Neutrophil (primary cell): Measurements from ENCODE around the gene KLHL17.

Experiments used
- H3K27ac ChIP-seq: fragments of 200-600 bp; sonication (generic); 2 replicates; pipeline ENCODE4 v1.5.1; 2016; ENCODE audit warnings: mild to moderate bottlenecking, moderate library complexity
- H3K27me3 ChIP-seq: fragments of 200-600 bp; sonication (generic); 2 replicates; pipeline ENCODE4 v1.6.0; 2016; ENCODE audit warnings: mild to moderate bottlenecking
- H3K36me3 ChIP-seq: fragments of 200-600 bp; sonication (generic); 2 replicates; pipeline ENCODE4 v1.5.1; 2017
- H3K4me1 ChIP-seq, 2 experiments: fragments of 200-600 bp in 1 of 2; sonication (generic) in 1 of 2; 1 replicate in 1 of 2; 2 replicates in 1 of 2; pipeline versions ENCODE4 v1.5.1 to v1.6.1; 2013 to 2016; ENCODE audit warnings: low read depth in 1 of 2, low read length in 1 of 2, mild to moderate bottlenecking in 1 of 2, moderate library complexity in 1 of 2; ENCODE audit not compliant: control insufficient read depth in 1 of 2, insufficient read depth in 1 of 2
- H3K4me3 ChIP-seq, 2 experiments: fragments of 200-600 bp in 1 of 2; sonication (generic) in 1 of 2; 1 replicate in 1 of 2; 2 replicates in 1 of 2; pipeline ENCODE4 v1.5.1; 2013 to 2016; ENCODE audit warnings: low read depth in 1 of 2, low read length in 1 of 2, mild to moderate bottlenecking in 1 of 2, moderate library complexity in 1 of 2
- H3K9me3 ChIP-seq: fragments of 200-600 bp; sonication (generic); 2 replicates; pipeline ENCODE4 v1.5.1; 2016
- CTCF ChIP-seq: fragments of 200-600 bp; sonication (generic); IDR thresholded peaks from 2 replicates; pipeline ENCODE4 v1.5.1; 2016; ENCODE audit warnings: antibody characterized with exemption

Gene KLHL17

DNA sequence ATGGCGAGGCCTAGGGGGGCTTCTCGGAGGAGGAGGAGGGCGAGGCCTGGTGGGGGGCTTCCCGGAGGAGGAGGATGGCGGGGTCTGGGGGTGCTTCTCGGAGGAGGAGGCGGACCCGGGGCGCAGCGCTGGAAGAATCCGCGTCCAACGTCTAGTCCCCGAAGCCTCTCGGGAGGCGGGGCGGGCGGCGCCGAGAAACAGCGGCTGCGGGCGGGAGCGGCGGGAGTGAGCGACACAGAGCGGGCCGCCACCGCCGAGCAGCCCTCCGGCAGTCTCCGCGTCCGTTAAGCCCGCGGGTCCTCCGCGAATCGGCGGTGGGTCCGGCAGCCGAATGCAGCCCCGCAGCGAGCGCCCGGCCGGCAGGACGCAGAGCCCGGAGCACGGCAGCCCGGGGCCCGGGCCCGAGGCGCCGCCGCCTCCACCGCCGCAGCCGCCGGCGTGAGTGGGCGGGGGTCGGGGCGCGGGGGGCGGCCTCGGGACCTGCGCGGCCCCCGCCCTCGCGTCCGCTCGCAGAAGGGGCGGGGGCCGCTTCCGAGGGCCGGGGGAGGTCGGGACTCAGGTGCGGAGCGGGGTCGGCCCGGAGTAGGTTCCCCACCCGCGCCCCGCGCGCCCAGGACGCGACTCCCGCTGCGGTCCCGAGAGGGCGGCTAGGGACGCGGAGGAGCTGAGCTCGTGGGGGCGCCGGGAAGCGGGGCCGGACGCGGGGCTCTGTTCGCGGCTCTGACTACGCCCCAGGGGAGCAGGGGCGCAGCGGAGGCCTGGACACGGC, at the start of gene KLHL17:
KLHL17 (plus strand) TSS at position 222 of the 769 bp plus-strand sequence; CDS start at position 332, 110 bp downstream.
- Histone ChIP-seq H3K4me1 (peaks cover 30 to 31% of the 10 kb centered on the region in 2 experiments), H3K27ac (no peak within 1 kb of the TSS), H3K4me3 (peak within 1 kb of the TSS; percentile 92 to 100), H3K9me3 (no peaks in the 10 kb centered on the region), H3K27me3 (peaks cover 46% of the 10 kb centered on the region), H3K36me3 (peaks cover 3% of the 10 kb centered on the region)
- peak; percentile 10 for TF ChIP-seq CTCF

DNA sequence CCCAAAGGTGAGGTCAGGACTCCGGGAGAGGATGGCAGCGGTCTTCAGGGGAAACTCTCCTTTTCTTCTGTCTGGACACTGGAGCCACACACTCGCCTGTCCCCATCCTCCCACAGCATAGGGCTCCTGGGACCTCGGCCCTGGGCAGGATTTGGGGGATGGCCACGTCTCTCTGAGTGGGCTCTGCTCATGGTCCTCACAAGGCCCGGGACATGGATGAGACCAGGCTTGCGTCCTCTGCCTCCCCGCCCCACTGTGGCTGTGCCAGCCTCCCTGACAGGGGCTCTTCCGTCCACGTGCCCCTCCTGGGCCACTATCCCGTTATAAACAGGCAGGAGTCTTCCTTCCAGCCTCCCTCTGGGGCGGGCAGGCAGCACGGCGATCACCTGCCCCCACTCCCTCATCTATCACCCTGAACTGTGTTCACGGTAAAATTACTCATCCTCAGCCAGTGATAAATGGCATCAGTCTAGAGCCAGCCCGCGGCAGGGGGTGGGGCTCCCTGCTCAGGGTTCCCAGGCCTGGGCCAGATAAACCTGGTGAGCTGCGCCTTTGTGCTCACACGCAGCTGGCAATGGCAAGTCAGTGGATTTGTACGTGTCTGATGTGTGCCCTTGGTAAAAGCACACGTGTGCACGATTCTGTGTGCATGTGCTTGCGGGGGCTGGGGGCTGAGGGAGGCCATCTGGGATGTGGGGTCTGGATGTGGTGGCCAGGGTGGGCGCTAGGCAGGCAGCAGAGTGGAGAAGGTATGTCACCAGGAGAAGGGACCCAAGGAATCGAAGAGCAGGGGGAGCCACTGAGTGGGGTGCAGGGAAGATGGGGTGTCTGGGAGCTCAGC, 49.3 kb upstream of the KLHL17 start:
- no peak for TF ChIP-seq CTCF
- Histone ChIP-seq H3K27ac (no peak overlapping the region), H3K9me3 (no peaks in the 10 kb centered on the region), H3K4me3 (no peak overlapping the region), H3K4me1 (peaks cover 4 to 5% of the 10 kb centered on the region in 2 experiments), H3K27me3 (peaks cover 35% of the 10 kb centered on the region), H3K36me3 (no peaks in the 10 kb centered on the region)

DNA sequence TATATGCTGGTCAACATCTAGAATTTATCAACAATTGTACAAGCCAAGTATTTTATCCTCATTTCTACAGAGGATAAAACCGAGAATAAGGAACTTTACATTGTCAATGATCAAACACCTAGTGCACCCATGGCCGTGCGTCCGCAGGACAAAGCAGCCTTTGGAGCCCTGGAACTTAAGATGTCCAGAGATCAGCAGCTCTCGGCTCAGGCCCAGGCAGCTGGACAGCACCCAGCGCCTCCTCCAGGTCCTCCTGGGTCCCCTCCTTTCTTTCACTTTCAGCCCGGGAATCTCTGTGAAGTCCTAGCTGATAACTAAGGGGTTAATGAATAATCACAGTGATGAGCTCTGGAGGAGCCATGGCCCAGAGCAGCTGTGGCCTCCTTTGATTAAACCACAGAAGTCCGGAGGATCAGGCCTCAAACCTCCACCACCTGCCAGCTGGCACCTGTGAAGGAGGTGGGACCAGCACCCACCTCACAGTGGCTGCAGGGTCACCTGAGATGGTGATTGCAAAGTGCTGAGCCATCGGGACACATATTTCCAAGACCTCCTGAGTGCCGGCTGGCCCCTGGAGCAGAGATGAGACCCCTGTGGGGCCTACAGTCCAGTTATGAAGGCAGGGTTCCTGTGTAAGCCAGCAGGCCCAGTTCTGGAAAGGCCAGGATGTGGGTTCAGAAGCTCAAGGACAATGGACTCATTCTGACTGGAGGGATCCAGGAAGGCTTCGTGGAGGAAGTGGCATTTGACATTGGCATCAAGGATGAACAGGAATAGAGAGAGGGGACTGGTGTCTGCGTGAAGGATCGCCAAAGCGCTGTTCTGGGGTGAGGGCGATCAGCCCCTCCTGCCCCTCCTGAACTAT, 48.3 kb upstream of the KLHL17 start:
- H3K27me3 ChIP-seq = peaks cover 35% of the 10 kb centered on the region

DNA sequence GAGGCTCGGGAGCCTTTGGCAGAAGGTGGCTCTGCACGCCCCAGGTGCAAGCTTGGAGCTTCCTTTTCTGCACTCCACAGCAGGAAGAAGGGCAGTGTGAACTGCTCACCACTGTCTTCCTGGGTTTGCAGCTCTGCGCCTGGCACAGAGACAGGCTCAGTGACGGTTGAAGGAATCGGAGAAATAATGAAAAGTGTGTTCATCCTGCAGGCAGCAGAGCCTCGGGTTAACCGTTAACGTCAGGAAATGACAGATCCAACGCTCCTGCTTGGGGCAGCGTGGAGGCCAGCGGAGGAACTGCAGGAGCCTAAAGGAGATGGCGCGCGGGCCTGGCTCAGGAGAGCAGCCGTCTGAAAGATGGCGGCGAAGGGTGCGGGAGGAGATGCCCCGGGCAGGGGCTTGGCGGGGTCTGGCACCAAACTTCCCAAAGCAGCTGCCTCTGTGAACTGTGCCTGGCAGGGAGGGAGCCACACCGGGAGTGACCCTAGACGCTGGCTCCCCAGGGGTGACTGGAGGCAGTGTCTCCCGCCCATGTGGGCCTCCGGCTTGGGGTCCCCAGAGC, 47.6 kb upstream of the KLHL17 start:
- peaks cover 4 to 5% of the 10 kb centered on the region in 2 experiments for H3K4me1 ChIP-seq

More for the DNA sequence above, 48.3 kb upstream of the KLHL17 start:
- TF ChIP-seq CTCF = no peak
- Histone ChIP-seq H3K9me3 (no peaks in the 10 kb centered on the region), H3K4me3 (no peak overlapping the region), H3K4me1 (peaks cover 4 to 5% of the 10 kb centered on the region in 2 experiments), H3K36me3 (no peaks in the 10 kb centered on the region), H3K27ac (no peak overlapping the region)

More for the DNA sequence above, 47.6 kb upstream of the KLHL17 start:
- TF ChIP-seq CTCF = no peak
- Histone ChIP-seq H3K36me3 (no peaks in the 10 kb centered on the region), H3K27ac (no peak overlapping the region), H3K27me3 (peaks cover 41% of the 10 kb centered on the region), H3K9me3 (no peaks in the 10 kb centered on the region), H3K4me3 (no peak overlapping the region)
